Activated CD4-positive, CD25-positive, alpha-beta regulatory T cell treated with anti-CD3 and anti-CD28 coated beads, Interleukin-2, amount 50 U/mL, for 72 hours (primary cell): ENCODE results near the gene PHIP.

ENCODE experiments used
- DNase-seq: peaks from one replicate; pipeline ENCODE4 v3.0.0; 2021

The PHIP gene

DNA sequence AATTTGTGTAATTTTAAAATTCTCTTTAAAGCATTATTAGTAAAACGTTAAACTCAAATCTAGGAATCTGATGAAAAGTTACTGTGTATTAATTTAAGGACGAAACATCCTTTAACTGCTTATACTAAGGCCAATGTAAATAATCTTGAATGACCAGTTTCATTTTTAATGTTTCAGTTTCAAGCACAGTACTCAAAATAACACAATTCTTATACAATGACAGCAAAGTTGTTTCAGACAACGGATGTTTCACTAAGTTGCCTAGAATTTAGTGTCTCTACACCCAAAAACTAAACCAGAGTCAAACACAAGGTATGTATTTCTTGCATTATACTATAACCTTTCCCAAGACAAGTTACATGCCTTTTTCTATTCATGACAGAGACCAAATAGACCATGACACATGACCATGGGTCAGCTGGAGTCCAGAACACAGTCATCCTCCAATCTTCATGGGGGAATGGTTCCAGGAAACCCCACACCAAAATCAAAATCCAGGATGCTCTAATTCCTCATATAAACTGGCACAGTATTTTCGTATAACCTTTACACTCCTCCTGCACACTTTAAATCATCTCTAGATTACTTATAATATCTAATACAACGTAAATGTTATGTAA lies 7.7 kb downstream of the PHIP start:
- no peak for DNase-seq

DNA sequence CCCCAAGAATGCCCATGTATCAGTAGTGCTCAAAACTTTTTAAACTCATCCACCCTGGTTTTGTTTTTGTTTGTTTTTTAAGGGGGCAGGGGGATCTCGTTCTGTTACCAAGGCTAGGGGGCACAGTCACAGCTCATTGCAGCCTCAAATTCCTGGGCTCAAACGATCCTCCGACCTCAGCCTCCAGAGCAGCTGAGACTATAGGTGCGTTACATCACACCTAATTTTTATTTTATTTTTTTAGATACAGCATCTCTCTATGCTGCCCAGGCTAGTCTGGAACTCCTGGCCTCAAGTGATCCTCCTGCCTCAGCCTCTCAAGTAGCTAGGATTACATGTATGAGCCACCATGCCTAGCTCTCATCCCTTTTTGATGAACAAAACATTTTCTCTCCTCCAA lies 11.2 kb downstream of the PHIP start:
- no peak for DNase-seq

DNA sequence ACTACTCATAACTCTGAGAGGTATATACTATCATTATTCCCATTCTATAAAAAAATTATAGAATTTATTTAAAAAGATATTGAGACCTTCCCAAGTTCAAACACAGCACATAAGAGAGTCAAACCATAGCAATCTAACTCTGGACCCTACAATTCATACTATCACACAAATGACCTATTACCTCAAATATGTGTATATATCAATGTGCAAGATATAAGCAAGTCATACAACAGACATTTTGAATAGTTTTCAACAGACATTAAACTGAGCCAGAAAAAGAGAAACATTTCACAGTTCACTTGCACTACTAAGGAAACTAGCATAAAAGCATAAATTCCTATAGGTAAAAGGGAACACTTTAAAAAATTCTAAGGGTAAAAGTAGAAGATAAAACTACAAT lies 11.7 kb downstream of the PHIP start:
- DNase-seq = no peak

DNA sequence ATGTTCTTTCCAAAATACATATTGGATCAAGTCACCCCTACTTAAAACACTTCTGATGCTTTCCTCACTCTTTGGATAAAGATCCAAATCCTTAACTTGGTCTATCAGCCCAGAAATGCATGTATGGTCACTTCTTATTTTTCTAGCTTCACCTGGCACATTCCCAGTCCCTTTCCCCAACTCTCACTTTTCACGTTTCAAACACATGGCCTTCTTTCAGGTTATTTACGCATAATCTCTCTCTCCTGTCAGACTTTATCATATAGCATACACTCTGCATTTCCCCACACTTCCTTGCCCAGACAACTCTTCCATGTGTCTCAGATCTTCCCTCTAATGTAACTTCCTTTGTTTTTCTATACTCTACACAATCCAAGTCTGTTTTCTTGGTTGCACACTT lies 12.8 kb downstream of the PHIP start:
- no peak for DNase-seq

DNA sequence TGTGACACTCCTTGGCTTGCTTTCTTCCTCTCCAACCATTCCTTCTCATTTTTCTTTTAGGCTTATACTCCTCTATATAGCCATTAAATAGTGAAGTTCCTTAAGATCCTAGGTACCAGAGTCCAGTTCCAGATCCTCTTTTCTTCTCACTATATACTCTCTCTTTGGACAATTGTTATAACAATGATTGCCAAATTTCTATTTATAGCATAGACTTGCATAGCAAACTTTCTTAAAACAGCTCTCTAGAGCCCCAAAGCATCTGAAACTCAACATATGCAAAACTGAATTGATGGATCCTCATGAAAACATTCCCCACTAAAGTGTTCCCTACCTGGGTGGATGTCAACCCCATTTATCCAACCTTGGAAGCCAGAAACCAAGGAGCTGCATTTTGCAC lies 13.4 kb downstream of the PHIP start:
- DNase-seq = no peak

DNA sequence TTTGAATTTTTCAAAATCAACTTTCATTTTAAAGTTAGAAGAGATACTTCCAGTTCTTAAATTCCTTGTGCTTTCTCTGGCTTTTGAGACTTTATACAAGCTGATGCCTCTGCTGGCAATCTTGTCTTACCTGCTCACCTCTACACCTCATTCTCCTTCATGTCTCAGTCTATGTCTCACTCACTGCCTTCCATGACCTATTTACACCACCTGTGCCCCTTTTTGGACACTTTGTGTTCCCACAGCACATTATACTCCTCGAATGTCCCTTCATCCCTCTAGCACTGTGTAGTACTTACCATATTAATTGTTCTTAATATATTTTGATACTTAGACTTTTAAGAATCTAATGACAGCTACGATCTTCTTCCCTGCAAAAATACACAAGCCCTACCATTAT lies 15.3 kb downstream of the PHIP start:
- no peak for DNase-seq

DNA sequence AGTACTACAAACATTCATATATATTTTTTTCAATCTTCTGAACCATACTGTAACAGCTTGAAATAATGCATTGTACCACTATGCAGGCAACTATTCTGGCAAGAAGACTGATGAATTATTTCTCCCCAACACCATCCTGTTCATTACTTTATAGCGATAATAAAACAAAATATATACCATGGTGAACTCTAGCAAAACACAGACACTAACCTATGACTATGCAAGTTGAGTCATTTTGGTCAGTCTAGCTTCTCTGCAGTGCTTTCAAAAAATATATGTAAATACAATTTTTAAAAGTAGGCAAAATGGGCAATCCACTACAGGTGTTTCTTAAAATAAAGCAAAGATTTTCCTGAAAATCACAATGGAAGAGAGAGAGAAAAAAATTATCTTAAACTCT lies 20.3 kb downstream of the PHIP start:
- no peak for DNase-seq

DNA sequence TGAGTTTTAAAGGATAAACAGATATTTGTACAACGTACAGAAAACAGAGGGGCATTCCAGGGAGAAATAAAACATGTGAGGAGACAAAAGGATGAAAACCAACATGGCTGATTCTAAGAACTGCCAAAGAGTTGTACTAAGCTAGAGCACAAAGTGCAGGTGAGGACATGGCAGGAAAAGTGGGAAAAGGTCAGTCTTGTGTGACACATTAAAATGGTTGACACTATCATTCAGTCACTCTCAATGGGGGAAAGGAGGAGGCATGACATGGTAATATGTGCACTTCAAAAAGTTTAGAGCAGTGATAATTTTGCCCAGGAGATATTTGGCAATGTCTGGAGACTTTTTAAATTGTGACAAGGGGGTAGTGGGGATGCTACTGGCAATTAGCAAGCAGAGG lies 21.8 kb downstream of the PHIP start:
- no peak for DNase-seq

DNA sequence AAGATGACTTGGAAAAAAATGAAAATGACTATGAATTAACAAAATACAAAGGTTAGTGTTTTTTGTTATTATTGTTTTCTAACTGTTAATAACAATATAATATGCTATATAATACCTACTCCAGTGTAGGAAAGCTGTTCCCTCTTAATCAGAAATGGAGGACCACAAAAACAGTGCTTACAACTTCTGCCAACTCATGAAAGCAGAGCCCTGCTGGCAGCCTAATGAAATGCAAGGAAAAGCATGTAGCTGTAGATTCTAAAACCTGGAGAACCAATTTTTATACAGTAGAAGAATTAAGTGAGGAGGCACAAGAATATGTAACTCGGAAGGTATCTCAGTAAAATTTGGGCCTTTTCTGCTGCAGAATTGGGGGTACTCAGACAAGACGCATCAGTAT lies 29.4 kb downstream of the PHIP start:
- no peak for DNase-seq

DNA sequence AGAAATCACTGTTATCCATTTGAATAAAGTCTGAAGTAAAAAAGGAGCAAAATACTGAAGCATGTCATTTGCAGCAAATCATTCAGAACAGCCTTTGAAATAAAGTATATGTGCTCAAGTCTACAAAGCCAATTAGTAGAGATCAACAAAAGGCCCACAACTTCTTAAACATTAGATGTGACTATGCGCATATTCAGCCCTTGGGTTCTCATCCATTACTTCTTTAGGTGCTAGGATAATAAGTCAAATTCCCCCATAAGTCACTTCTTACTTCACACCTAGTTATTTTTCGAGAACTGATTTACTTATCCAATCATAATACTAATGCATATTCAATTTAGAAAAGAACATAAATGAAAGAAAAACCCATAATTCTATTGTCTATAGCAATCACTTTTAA lies 31.0 kb downstream of the PHIP start:
- DNase-seq = no peak

DNA sequence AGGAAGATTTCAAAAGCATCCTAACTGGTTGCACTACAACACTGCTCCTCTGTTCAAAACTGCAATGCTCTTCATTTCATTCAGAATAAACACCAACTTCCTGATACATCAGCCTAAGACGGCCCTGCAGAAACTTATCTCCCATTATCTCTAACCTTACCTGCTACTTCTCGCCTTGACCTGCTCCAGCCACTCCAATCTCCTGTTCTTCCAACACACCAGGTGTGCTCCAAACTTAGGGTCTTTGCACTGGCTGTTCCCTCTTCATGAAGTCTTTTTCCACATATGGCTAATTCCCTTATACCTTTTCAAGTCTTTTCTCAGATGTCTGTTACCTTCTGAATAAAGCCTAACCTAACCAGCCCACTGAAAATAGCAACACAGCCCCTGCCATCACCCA lies 32.1 kb downstream of the PHIP start:
- DNase-seq = no peak

DNA sequence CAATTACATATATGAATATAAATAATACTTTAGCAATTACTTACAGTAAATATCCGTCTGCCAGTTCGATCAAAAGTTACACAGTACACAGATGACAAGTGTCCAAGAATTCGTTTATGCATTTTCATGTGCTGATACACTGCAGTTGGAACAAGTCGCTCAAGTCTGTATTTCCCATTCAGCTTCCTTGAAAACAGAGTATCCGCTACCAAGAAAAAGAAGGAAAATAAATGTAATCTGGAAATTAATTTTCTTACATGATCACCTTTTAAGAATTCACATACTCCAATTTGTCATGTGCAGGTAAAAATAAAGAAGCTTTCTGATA lies 35.3 kb downstream of the PHIP start:
- no peak for DNase-seq

DNA sequence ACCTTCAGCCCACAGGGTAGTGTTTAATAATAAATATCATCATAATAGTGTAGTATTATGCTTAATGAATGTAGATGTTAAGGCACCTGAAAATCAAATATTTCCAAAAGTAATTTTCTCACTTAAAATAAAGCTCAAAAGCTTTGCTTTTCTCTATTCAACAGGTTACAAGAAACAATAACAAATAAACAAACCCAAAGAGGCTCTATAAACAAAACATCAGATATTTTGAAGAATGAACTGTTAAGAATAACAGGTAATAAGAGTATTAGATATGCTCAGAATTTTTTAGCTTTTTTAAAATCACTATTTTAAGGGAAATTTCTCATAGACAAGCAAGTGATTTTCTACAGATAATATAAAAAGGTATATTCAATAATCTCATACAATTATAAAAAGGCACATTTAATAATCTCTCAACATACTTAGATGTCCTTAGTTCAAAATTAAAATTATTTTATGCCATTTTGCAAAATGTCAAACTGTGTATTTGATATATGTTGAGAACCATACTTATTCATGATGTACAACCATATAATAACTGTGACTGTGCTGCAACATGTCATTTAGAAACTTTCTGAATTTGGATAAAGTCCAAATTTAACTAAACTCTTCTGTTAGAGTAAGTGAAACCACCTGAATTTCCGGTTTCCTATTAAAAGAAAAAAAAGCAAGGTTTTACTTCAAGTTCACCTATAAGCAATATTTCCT lies 35.8 kb downstream of the PHIP start:
- DNase-seq = no peak

DNA sequence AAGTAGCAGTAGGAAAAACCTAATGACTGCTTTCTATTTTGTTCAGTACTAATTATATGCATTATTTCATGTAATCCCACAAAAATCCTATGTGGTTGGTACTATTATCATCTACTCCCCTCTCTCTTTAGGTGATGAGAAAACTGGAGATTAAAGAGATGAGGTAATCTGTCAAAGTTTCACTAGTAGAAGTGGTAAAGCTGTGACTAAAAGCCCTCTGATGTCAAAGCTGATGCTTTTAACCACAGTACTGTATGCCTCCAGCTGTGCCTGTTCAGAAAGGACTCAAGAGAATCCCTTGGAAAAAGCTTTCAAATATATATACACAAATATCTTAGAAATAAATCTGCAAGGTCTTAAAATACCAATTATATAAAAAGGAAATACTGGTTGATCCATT lies 38.0 kb downstream of the PHIP start:
- no peak for DNase-seq

DNA sequence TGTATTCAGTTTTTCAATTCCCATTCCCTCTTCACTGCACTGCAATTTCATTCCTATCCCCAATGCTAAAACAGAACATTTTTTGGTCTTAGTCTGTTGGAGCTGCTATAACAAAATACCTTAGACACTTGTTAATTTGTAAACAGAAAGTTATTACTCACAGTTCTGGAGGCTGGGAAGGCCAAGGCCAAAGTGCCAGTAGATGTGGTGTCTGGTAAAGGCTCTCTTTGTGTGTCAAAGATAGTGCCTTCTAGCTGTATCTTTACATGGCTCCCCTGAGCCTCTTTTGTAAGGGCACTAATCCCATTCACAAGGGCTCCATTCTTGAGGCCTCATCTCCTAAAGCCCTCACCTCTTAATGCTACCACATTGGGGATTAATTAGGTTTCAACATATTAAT lies 40.0 kb downstream of the PHIP start:
- DNase-seq = no peak

DNA sequence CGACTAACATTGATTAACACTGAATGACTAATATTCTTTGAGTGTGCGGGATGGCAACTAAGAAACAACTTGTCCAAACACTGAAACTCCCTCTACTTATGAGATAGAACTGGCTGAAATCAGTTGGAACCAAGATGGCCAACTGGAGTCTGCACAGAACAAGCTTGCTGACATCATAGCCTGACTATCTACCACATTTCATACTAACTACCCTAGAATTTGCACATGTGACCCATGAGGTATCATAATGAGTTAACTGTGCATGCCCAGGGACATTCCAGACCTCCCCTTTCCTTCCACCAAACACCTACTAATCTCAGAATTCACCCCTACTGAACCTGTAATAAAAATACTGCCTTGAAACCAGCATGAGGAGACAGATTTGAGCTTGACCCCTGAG lies 43.2 kb downstream of the PHIP start:
- no peak for DNase-seq

DNA sequence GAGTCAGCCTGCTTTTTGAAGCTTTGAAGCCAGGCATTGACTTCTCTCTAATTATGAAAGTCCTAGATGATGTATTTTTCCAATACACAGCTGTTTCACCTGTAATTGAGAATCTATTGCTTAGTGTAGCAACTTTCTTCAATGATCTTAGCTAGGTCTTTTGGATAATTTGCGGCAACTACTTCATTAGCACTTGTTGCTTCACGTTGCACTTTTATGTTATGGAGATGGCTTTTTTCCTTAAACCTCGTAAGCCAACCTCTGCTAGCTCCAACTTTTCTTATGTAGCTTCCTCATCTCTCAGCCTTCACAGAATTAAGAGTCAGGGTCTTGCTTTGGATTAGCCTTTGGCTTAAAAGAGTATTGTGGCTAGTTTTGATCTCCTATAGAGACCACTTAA lies 44.8 kb downstream of the PHIP start:
- no peak for DNase-seq

DNA sequence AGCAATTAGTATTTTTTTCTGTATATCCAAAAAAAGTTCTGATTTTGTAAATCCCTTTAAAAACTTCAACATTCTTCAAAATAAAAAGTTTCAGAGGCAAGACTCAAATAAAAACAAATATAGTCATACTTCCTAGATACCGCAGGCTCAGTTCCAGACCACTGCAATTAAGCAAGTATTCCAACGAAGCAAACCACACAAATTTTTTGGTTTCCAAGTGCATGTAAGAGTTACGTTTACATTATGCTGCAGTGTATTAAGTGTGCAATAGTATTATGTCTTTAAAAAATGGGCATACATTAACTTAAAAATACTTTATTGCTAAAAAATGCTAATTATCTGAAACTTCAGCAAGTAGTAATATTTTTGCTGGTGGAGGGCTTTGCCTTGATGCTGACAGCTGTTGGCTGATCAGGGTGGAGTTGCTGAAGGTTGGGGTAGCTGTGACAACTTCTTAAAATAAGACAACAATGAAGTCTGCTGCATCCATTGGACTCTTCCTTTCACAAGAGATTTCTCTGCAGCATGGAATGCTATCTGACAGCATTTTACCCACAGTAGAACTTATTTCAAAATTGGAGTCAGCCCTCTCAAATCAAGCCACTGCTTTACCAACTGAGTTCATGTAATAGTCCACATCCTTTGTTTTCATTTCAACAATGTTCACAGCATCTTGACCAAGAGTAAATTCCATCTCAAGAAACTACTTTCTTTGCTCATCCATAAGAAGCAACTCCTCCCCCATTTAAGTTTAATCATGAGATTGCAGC lies 46.0 kb downstream of the PHIP start:
- no peak for DNase-seq

DNA sequence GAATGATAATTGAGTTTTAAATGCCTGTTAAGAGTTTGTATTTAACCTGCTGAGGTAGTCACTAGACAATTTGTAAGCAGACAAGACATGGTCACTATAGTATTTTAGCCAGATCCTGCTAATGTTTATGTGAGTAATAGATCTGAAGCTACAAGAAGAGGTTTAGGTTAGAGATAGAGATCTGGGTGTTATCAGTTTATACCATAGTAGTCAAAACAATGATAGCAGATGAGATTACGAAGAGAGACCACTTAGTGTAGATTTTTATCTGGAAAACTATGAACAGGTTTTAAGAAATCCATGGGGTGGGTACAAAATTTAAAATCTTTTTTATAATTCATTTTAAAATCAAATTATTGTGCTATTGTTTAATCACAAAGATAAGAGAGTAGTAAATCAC lies 47.5 kb downstream of the PHIP start:
- no peak for DNase-seq

DNA sequence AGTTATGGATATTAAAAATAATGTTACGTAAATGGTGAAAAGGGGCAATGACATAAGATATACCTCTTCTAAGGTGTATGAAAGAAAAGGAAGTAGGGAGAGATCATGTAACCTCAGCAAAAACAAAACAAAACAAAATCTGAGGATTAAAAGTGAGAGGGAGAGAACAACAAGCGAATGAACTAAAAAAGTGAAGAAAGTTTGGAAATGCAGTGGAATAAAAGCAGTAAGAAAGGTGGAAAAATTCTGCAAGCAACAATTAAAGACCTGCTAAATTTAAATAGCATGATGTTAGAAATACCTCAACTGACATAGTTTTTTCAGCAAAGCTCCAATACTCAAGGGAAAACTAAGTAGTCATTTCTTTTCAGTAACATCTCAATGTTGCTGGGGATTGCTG lies 48.0 kb downstream of the PHIP start:
- DNase-seq = no peak

DNA sequence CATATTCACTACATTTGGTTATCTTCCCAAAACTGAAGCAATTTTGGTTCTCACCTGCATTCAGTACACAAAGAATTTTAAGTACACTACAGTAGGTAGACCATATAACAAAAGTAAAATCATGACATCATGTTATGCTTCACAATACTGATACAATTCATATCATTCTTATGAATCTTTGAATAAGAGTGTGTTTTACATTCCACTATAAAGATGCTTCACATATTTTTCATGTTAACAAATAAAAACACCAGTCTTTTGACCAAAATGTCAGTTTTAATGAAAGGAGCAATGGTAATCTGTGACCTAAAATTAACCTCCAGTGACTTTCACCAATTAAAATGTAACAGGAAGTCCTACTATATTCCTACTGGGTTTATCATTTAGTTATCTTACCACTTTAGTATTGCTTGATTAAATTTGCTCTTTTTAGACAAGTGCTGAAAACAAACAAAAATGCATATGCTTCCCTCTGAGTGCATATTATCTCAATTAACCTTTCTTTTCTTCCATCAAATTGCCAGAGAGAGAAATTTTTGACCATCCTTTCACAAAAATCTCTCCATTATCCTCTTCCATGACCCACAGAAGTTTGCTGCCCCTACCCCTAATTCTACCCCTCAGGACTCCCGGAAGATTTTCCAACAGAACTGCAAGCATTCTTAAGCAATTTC lies 49.3 kb downstream of the PHIP start:
- no peak for DNase-seq

DNA sequence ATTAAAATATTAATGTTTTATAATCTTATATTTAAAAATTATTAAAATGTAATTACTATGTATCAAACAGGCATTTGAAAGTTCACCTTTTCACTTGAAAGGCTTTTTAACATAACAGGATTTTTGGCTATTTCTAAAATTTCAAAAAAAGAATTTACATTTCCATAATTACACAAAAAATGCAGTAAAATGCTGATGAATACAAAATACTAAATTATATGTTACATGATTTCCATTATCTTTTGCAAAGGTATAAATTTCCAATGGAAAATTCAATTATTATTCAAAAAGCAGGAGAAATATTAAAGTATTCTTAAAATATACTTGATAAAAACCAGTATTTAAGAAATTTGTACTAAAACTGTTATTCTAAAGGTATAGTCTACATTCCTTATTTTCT lies 66.1 kb downstream of the PHIP start:
- DNase-seq = no peak

DNA sequence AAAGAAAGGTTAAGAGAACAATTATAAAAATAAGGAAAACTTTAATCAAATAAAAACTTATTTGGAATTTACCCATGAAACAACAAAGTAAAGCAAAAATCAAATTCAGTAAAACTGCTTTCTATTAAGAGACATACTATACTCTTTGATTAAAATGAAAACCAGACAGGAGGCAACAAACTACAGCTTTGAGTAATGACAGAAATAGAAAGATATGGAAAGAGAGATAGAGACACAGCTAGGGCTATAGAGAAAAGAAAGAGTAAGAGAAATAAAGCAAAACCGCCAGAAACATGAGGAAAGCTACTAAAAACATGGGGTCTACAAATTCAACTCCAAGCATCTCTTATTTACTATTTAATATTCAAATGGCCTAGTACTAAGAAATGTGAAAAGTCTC lies 67.6 kb downstream of the PHIP start:
- no peak for DNase-seq

DNA sequence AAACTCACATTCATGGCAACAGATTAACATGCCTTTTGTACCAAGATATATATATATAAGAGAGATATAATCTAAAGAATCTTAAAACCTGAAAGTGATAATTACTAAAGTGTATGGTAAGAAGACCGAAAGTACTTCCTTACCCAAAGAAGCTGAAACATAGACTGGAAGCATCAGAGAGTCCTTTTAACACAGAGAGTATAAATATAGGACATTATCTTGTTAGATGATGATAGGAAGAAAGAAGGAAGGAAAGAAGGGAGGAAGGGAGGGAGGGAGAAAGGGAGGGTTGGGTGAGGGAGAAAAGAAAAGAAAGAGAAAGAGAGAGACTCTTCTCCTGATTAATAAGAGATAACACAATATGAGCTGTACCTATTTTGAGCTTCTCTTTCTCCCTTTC lies 68.2 kb downstream of the PHIP start:
- no peak for DNase-seq
